Coronary artery (tissue), 2 donors: ENCODE measurements around the gene ABCC6.
"Not testable (repeated sequence)": the region's sequence is repeated elsewhere in the genome, so short reads cannot be mapped to it uniquely, and the experiment has no call there.

ENCODE experiments used
- DNase-seq: peaks from one replicate; pipeline ENCODE4 v3.0.0-alpha.2; 2017; ENCODE audit warnings: low spot score
- H3K27ac ChIP-seq, 2 donors: fragments of 200-600 bp; sonication (generic); one replicate each; pipeline ENCODE4 v1.5.1; 2016 to 2019
- H3K4me3 ChIP-seq: fragments of 200-600 bp; sonication (generic); 2 replicates; pipeline ENCODE4 v1.5.1; 2016; ENCODE audit warnings: mild to moderate bottlenecking, moderate library complexity
- CTCF ChIP-seq: fragments of 200-600 bp; sonication (generic); IDR thresholded peaks from one replicate; pipeline ENCODE4 v1.5.1; 2019; ENCODE audit warnings: antibody characterized with exemption

The ABCC6 gene

DNA sequence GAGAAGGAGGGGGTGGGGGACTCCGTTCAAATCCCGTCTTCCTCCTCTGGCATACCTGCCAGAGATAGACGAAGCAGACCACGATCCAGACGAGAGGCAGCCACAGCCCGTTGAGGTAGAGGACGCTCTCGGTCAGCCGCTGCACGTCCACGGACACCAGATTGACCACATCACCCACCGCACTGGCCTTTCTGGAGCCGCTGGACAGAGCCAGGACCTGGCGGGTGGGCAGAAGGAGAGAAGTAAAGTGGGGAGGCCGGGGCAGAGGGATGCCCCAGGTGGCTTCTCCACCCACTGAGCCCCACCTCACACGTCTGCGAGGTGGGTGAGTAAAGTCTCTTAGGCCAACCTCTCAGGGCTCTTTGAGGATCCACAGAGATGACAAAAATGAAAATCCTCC lies 25.3 kb downstream of the ABCC6 start:
- no peak for DNase-seq
- no peak overlapping the region for H3K4me3 ChIP-seq
- TF ChIP-seq CTCF = no peak
- no peak overlapping the region for H3K27ac ChIP-seq

DNA sequence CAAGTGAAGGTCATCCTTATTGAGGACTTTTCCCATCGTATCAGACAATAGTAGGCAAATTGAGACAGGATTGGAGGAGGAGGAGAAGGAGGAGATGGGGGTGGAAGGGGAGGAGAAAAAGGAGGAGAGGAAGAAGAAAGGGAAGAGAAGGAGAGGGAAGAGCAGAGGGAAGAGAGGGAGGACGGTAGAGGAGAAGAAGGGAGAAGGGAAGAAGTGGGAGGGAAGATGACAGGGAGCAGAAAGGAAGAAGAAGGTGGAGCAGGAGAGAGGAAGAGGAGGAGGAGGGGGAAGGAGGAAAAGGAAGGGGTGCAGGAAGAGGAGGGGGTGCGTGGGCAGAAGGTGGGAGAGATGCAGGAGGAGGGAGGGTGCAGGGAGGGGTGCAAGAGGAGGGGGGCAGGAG lies 26.0 kb downstream of the ABCC6 start:
- H3K4me3 ChIP-seq = no peak overlapping the region
- H3K27ac ChIP-seq = no peak overlapping the region
- no peak for DNase-seq
- no peak for TF ChIP-seq CTCF

DNA sequence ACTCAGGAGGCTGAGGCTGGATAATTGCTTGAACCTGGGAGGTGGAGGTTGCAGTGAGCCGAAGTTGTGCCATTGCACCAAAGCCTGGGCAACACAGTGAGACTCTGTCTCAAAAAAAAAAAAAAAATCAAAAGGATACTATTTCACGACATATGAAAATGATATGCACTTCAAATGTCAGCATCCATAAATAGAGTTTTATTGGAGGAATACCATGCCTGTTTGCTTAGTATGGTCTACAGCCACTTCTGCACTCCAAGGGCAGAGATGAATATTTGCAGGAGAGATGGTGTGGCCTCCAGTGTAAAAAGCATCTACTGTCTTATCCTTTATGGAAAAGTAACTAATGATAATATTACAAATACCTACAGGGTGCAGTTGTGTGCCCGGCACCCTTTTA lies 27.2 kb downstream of the ABCC6 start:
- no peak overlapping the region for H3K4me3 ChIP-seq
- H3K27ac ChIP-seq = no peak overlapping the region
- no peak for TF ChIP-seq CTCF
- DNase-seq = no peak

DNA sequence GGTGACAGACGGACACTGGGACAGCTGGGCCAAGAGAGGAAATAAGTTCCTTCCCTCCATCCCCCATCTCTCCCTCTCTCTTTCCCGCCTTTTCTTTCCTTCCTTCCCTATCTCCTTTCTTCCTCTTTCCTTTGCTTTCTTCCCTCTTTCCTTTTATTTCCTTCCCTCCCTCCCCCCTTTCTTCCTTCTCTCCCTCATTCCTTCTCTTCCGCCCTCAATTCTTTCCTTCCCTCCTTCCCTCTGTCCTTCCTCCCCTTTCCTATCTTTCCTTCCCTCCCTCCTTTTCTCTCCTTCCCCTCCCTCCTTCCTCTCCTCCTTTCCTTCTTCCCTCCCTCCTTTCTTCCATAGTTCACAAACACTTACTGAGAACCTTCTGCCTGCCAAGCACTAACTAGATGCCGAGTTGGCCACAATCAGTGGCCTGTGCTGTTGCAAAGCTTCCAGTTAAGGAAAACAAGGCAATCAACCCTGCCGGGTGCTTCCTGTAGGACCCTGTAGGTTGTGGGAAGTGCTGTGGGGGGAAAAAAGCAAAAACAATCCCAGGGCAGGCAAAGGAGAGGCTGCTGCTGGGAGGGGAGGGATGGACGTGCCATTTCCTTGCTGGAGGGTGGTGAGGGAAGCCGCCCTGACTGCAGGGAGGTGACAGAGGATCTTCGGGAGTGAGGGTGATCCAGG lies 31.7 kb downstream of the ABCC6 start:
- Histone ChIP-seq H3K27ac (no peak overlapping the region), H3K4me3 (no peak overlapping the region)
- TF ChIP-seq CTCF = no peak
- DNase-seq = no peak

DNA sequence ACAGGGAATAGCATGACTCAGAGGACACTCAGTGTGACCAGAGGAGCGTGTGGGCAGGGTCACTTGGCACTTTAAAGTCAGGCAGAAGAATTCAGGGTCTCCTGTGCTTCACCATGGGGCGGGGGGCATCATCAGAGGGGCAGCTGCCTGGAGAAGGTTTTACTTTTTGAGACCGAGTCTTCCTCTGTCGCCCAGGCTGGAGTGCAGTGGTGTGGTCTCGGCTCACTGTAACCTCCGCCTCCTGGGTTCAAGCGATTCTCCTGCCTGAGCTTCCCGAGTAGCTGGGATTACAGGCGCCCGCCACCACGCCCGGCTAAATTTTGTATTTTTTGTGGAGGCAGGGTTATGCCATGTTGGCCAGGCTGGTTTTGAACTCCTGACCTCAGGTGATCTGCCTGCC lies 32.3 kb downstream of the ABCC6 start:
- DNase-seq, H3K27ac ChIP-seq, H3K4me3 ChIP-seq: not testable (repeated sequence)

DNA sequence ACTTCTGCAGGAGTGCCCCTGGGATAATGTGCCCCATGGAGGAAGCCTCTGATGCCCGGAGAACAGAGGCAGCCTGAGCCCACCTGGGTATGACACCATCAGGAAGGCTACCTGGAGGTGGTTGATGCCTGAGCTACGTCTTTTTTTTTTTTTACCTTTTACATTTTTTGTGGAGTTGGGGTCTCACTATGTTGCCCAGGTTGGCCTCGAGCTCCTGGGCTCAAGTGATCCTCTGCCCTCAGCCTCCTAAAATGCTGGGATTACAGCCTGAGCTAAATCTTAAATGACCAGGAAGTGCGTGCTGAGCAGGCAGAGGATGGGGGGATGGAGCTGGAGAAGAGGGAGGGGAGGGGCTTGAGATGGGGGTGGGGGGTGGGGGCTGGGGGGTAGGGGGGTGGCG lies 32.7 kb downstream of the ABCC6 start:
- no peak for TF ChIP-seq CTCF
- no peak for DNase-seq
- no peak overlapping the region for H3K4me3 ChIP-seq
- no peak overlapping the region for H3K27ac ChIP-seq

DNA sequence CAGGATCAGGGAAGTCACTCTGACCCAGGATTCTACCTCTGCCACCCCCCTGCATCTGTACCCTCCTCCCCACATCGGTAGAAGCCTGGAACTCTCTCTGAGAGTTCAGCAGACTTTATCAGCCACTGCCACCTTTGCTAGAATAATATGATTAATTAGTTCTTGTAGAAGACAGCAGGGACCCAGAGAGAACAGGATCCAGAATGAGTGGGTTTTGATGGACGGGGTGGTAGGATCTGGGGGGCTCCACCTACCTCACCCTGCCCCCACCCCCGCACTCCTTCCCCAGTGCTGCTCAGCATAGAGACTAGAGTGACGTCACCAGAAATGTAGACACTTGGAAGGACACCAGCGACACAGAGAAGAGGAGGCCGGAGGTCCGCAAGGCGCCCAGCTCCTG lies 33.5 kb downstream of the ABCC6 start:
- TF ChIP-seq CTCF = no peak
- no peak for DNase-seq
- Histone ChIP-seq H3K4me3 (no peak overlapping the region), H3K27ac (no peak overlapping the region)

GRCh38 chr16:16188827-16189226 lies 34.5 kb downstream of the ABCC6 start:
- TF ChIP-seq CTCF = no peak
- DNase-seq = no peak
- no peak overlapping the region for H3K4me3 ChIP-seq
- no peak overlapping the region for H3K27ac ChIP-seq
